HG03175 (cell line): ENCODE measurements around the gene ZNF280D.
"Not testable (repeated sequence)": the region's sequence is repeated elsewhere in the genome, so short reads cannot be mapped to it uniquely, and the experiment has no call there.

ENCODE experiments used
- ATAC-seq: cut with Tn5 transposase; IDR thresholded peaks from one replicate; pipeline ENCODE4 v1.9.1; 2021; ENCODE audit warnings: mild to moderate bottlenecking, moderate library complexity; ENCODE audit not compliant: unreplicated experiment

Gene ZNF280D, protein sequence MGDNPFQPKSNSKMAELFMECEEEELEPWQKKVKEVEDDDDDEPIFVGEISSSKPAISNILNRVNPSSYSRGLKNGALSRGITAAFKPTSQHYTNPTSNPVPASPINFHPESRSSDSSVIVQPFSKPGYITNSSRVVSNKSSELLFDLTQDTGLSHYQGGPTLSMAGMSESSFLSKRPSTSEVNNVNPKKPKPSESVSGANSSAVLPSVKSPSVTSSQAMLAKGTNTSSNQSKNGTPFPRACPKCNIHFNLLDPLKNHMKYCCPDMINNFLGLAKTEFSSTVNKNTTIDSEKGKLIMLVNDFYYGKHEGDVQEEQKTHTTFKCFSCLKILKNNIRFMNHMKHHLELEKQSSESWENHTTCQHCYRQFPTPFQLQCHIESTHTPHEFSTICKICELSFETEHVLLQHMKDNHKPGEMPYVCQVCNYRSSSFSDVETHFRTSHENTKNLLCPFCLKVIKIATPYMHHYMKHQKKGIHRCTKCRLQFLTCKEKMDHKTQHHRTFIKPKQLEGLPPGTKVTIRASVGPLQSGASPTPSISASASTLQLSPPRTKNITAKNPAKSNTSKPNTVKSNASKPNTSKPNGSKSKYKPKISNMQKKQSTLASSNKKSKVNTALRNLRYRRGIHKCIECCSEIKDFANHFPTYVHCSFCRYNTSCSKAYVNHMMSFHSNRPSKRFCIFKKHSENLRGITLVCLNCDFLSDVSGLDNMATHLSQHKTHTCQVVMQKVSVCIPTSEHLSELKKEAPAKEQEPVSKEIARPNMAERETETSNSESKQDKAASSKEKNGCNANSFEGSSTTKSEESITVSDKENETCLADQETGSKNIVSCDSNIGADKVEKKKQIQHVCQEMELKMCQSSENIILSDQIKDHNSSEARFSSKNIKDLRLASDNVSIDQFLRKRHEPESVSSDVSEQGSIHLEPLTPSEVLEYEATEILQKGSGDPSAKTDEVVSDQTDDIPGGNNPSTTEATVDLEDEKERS

DNA sequence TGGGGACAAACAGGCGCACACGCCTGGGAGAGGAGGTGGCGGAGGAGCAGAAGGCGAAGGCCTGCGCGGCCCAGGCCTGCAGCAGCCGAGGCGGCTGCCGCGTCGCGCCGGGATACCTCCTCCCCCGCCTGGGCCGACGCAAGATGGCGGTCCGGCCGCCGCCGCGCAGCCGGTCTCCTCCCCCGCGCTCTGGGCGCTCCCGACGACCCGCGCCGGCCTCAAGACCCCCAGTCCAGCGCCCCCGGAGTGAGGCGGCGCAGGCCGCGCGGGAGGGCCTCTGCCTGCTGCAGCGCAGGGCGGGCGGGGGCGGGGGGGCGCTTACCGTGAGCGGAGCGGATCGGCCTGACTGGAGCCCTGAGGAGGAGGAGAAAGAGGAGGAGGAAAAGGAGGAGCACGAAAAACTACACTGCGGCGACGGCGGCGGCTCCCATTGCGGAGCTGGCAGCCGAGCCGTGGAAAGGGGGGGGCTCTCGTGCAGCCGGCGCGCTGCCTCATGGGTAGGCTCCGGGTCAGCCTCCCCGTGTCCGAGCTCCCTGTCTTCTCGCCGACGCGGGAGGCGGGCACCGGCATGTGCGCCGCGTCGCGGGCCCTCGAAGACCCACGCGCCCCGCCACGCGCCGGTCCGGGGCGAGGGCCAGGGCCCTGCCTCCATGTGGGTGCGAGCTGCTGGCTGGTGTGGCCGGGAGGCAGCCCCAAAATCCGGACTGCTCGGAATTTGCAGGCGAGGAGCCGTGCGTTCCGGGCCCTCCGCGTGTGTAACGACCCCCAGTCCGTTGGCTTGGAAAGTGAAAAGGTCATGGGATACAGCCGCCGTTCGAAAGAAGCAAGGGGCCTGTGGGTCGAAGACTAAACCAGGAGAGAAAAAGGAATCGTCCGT is at the start of gene ZNF280D:
Gene ZNF280D, minus strand, starts transcription at position 374 of the 877 bp plus-strand sequence. CDS start 26,400 bp downstream, outside the sequence.
- ATAC-seq, result peak; percentile 78

DNA sequence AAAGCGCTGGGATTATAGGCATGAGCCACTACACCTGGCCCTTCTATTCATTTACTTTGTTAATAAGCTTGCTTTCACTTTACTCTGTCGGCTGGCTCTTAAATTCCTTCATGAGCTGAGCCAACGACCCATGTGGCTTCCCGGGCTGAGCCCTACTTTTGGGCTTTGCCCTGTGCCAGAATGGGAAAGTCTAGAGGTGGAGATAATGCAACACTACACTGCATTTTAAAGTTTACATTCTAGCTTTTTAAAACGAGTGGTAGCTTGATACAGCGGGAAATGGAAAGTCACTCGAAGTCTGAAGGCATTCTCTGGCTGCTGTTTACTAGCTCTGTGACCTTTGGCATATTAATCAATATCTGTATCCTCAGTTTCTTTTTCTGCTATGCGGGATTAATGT is 49.0 kb upstream of the ZNF280D start:
- ATAC-seq, result no peak

DNA sequence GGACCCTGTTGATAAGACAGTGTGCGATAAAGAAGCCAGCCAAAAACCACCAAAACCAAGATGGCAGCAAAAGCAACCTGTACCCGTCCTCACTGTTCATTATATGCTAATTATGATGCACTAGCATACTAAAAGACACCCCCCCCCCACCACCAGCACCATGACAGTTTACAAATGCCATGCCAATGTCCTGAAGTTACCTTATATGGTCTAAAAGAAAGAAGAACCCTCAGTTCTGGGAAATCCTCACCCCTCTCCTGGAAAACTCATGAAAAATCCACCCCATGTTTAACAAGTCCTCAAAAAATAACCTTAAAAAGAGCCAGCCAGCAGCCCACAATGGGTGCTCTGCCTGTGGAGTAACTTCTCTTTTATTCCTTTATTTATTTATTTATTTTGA is 48.4 kb upstream of the ZNF280D start:
- ATAC-seq, result no peak

DNA sequence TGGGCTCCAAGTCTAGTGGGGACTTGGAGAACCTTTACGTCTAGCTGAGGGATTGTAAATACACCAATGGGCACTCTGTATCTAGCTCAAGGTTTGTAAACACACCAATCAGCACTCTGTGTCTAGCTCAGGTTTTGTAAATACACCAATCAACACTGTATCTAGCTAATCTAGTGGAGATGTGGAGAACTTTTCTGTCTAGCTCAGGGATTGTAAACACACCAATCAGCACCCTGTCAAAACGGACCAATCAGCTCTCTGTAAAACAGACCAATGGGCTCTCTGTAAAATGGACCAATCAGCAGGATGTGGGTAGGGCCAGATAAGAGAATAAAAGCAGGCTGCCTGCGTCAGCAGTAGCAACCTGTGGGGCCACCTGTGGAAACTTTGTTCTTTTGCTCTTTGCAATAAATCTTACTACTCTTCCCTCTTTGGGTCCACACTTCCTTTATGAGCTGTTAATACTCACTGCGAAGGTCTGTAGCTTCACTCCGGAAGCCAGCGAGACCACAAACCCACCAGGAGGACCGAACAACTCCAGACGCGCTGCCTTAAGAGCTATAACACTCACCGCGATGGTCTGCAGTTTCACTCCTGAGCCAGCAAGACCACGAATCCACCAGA is 46.9 kb upstream of the ZNF280D start:
- ATAC-seq, result not testable (repeated sequence)

DNA sequence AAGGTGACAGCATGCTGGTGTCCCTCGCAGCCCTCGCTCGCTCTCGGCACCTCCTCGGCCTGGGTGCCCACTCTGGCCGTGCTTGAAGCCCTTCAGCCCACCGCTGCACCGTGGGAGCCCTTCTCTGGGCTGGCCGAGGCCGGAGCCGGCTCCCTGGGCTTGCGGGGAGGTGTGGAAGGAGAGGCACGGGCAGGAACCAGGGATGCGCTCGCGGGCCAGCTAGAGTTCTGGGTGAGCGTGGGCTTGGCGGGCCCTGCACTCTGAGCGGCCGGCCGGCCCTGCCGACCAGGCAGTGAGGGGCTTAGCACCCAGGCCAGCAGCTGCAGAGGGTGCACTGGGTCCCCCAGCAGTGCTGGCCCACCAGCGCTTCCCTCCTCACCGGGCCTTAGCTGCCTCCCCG is 46.1 kb upstream of the ZNF280D start:
- not testable (repeated sequence) for ATAC-seq

DNA sequence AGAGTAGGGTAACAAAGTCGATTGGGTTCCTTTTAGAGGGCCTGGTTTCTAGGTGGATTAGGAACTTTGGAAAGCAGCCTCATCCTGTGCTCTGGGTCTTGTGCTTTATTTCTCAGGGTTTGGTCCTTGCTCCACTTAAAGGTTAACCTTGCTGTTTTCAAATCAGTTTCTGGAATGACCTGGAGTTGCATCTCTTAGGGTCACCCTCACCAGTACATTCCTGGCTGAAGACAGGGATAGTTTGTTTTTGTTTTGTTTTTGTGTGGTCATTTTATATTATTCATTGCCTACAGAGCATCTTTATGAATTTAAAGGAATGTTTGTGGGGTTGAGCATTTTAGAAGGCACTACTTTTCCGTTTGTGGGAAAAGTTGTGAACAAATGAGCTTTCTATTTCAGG is 45.5 kb upstream of the ZNF280D start:
- no peak for ATAC-seq

DNA sequence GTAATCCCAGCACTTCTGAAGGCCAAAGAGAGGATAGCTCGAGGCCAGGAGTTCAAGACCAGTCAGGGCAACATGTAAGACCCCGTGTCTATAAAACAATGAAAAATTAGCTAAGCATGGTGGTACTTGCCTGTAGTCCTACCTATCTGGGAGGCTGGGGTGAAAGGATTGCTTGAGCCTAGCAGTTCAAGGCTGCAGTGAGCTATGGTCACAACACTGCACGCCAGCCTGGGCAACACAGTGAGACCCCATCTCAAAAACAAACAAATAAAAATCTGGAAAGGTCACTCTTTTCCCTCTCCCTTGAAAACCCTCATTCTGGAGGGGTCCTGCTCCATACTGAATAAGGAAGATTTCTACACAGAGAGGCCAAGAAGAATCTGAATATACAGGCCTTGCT is 43.5 kb upstream of the ZNF280D start:
- ATAC-seq, result no peak

DNA sequence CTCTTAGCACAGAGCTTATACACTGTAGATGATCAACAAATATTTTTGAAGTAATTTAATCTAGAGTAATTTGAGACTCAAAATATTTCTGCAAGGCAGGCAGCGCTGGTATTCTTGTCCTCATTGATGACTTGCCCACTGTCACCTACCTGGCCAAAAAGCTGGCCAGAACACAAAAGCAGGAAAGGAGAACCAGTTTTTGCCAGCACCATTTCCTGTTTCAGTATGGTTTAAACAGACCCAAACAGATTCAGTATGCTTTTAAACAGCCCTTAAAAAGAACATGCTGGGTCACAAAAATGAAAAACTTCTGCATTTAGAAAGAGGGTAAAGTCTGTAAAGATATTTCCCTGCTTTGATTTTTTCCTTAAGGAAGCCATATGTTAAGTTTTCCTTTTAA is 42.3 kb upstream of the ZNF280D start:
- no peak for ATAC-seq

DNA sequence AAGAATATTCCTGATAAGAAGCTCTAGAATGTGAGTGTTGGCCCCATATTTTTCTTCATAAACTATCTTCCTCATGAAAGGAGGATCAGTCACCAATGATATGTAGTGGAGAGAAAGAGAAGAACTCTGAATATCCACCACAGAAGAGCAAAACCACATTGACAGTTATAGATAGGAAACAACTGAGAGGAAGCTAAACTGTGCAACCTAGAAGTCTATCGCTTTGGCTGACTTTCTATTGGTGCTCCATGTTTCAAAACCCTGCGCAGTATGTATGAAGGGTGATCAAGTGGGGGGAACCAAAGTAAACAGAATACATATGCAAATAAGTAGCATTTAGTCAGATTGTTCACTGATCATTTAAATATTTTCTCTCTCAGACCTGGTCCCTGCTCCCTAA is 41.0 kb upstream of the ZNF280D start:
- no peak for ATAC-seq

DNA sequence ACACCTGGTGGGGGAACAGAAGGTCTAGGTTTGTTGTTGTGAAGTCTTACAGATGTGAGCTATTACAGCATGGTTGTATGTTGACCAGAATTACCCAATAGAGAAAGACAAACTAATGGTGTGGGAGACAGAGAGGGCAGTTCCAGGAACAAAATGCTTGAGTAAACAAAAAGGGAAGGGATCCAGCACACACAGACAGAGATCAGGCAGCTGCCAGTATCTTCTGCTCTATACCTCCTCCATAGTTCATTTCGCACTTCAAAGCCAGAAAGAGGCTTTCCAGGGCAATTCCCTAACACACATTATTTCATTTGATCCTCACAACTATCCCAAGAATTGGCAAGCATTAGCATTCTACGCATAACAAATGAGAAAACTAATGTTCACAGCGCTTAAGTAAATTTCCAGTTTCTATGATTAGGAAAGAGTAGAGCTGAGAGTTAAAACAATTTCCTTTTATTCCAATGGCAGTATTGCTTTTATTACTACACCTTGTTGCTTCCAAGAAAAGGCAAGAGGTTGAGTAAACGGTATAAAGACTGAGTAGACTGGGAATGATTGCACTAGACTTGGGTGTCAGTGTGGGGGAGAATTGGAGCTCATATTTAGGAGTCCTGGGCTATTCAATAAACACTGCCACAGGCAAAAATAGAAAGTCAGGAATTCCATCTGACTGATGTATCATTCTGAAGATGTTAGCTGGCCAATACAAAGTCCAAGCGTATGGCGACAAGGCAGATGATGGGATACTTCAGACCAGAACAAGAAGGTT is 39.7 kb upstream of the ZNF280D start:
- no peak for ATAC-seq

DNA sequence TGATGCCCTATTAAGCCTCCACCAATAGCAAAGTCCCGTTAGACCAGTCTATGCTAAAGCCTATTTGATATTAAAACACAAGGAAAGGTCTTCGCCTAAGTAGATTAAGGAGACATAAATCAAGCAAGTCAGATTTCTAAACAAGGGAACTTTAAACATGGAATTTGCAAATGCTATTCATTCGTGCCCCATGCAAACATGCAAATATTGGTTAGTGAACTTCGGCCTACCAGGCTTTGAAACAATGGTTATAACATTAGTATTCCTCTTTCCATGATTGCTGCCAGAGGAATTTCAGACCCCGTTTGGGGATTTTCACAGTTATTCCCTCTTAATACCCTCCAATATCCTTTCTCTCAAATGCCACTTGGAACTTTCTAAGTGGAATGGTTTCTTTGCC is 36.9 kb upstream of the ZNF280D start:
- ATAC-seq, result no peak

DNA sequence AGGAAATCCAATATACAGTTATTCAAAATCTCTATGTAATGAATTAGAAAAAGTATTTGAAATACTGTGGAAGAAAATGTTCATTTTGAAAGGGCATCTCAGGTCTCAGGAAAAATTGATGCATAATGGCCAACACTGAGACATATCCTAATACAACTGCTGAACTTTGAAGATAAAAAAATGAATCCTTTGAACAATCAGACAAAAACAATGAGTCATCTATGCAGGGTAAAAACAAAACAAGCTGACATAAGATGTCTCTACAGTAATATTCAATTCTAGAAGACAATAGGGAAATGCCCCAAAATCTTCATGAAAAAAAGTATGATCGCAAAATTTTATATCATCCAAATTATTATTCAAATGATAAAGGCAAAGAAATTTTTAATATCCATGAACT is 34.0 kb upstream of the ZNF280D start:
- ATAC-seq, result no peak

DNA sequence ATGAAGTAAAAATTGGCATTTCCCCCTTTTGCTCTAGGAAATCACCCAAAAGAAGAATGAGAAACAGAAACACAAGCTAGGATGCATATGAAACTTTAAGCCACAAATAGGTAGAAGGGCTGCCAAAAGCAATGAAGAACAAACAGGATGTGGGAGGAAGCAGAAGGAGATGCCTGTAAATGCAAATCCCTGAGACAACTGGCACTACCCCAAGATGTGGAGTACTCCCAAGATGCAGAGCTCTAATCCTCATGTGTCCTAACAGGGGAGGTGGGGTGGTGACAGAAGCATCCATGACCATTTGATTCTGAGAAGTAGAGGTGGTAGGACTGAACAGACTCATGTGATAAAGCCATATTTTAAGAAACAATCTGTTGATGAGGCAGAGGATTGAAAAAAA is 31.9 kb upstream of the ZNF280D start:
- ATAC-seq, result no peak

DNA sequence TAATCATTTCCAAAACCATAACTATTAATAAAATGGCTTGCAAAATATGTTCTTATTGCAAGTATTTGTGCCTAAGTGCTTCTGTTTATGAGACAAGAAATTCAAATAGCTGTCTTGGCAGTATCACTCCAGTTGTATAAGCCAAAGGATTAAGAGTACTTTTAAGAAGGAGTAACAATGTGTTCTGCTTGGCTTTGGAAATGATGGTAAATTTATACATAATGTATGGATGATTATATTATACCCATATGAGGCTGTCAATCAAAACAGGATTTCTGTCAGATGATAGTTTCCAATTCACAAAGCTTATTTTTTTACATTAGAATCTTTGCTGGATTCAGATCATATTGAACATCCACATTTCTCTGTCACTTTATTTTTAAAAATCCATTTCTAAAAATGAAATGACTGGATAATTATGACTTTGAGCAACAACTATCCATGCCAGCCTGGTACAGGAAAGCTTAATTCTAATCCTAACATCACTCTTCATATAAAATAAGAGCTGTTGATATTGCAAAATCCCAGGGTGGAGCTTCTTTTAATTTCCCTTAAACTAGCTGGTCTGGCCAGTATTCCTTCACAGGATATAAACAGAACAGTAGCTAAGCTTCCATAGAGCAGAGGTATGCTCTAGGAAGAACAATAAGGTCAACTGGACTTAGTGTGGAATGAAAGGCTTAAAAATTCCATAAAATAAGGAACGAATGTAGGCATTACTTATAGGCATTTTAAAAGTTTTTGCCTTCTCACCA is 30.0 kb upstream of the ZNF280D start:
- ATAC-seq, result no peak

DNA sequence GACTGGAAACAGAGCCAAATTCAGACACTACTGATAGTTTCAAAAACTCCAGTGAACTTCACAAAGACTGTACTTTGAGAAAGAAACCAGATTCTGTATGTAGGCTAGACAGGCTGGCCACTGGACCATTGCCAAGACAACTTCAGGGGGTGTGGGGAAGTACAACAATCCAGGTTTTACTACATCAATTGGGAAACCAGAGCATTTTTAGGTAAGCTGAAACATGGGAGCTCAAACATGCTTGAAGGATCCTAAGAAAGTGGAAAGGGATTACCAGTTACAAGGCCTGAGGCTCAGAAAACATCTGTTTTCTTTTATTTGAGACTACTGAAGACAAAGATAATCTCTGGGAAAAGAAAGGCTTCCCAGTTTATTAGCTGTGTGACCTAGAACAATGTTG is 26.9 kb upstream of the ZNF280D start:
- no peak for ATAC-seq

DNA sequence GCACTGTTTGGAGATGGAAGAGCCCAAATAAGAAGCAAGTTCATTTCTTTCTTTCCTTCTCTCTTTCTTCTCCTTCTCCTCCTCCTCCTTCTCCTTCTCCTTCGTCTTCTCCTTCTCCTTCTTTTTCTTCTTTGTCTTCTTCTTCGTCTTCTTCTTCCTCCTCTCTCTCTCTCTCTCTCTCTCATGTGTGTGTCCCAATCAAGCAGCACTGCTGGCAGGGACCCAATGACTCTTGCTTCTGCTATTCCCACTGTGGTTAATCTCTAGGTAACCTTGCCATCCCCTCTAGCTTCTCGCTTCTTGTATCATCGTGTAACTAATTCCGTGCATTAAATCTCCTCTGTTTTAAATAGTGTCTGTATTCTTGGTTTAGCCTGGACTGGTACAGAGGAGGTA is 26.1 kb upstream of the ZNF280D start:
- ATAC-seq, result no peak

DNA sequence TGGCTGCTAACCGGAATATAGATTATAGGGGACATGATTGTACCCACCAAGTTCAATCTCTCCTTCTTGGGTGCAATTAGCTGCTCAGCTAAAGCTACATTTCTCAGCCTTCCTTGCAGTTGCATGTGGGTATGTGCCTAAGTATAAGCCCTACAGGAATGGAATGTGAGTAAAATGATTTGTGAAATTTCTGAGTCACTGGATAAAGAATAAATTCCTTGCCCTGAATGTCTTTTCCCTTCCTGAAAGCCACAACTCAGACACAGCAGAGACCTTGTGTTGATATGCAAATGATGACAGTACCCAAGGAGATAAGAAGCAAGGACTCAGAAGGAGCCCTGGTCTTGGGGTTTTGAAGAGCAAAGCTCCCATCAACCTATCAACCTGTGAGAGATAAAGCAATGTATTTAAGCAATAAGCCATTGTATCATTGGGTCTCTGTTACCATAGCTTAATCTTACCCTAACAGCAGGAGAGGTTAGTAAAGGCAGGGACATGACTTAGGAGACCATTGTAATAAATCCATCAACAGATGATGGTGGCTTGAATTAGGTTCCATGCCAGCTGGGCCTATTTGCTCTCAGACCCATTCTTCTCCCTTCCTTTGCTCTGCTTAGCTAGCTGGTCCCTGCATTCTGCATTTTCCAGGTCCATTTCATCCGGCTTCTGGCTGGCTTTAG is 25.6 kb upstream of the ZNF280D start:
- ATAC-seq, result no peak

DNA sequence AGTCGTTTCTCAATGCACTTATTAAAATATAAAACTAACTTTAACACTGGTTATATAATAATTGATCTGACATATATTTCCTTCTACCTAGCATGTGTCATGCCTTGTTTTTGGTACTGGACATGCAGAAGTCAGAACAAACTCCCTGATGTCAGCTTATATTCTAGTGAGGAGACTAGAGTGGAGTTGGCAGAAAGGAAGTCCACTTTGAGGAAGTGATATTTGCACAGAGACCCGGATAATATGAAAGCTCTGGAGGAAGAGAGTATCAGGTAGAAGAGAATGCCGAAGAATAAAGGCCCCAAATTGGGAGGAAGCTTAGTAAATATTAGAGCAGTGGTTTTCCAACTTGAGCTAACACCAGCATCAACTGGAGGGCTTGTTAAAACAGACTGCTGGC is 24.6 kb upstream of the ZNF280D start:
- ATAC-seq, result no peak
